Eye (tissue), 1 donor: ENCODE results near the gene CSTA.

Experiments
- DNase-seq: peaks from one replicate; pipeline ENCODE4 v3.0.0-alpha.2; 2015

Gene CSTA

DNA sequence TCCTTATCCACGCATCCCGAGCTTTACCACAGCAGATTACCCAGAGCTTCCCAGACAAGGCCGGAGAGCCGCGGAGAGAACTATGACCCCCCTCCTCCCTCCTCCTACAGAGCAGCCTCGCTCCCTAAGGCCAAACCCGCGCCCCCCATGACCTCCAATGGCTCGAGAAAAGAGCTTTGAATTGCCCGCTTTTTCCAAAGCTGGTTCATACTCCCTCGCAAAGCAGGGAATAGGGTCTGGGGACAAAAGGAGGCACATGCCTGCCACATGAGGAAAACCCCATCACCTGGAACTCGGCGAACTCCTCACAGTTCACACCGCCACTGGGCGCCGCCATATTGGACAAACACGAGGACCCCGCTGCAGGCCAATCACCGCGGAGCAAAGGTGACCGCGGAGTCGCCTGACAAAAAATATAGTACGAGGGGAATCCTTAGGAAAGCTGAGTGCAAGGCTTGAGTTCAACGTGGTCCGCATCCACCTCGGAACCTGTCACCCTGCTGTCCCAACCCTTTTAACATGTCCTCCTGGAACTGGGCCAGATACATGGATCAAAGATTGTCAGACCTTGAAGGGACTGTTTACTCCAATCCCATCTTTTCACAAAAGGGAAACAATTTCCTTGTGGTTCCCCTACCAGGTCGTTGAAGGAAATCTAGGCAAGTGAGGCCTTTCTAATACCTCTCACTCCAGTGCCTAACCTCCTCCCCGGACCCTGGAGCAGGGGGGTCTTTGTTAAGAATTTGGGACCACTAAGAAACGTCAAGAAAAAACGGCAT lies 58.0 kb downstream of the CSTA start, which contains the start of gene MIX23:
Gene MIX23, minus strand, starts transcription at position 344 of the 779 bp plus-strand sequence. Its CDS starts 7 bp downstream, at position 337.
- peak; percentile 96 for DNase-seq

DNA sequence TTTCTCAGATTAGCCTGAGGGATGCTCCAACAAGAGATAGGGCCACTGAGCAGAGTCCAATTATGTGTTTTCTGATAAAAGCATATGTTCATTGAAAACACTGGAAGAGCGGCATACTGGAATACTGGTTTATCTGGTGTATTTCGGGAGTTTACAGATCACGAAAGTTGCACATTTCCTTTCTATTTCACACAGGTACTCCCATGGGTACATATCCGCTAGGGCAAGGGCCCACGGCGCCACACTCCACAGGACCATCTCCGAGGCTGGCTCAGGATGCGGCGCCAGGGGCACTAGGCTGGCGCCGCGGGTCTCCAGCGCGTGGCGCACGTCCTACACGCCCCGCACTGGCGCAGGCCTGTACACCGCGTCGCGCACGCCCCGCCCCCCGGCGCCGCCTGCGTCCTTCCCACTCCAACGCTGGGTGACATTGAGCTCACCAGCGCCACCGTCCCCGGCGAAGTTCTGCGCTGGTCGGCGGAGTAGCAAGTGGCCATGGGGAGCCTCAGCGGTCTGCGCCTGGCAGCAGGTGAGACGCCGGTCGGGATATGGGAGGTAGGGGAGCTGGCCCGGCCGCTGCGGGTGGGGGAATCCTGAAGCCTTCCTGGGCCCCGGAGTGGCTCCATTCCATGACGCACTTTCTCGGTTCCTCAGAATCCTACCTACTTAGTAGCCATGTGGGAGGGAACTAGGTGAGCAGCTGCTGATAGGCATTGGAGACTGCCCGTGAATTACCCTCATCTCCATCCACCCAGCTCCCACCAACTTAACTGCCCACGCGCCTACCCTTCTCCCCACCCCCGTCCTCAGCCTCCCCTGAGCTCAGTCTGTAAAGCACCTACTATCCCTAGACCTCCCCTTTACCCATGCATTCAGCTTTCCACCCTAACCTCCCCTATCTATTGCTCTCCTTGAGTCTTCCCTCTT lies 59.0 kb downstream of the CSTA start, which contains the start of gene FAM162A:
Gene FAM162A, plus strand, starts transcription at position 412 of the 927 bp plus-strand sequence. Its CDS starts 84 bp downstream, at position 496.
- DNase-seq, result peak; percentile 97

DNA sequence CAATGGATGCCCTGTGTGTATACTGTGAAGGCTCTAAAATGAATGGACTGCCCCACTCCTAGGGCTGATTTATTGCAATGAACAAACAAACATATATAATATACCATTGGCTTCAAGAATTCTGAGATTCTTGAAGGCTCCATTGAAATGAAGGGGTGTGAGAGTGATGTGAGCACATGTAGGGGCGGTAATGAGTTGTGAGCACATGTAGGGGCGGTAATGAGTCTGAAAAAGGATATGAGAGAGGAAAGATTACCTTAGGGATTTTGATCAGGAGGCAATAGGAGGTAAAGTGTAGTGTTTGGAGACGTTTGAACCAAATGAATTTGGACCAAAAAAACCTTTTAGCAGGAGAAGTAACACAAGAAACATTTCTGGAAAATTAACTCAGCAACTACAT lies 62.7 kb downstream of the CSTA start:
- DNase-seq, result no peak

DNA sequence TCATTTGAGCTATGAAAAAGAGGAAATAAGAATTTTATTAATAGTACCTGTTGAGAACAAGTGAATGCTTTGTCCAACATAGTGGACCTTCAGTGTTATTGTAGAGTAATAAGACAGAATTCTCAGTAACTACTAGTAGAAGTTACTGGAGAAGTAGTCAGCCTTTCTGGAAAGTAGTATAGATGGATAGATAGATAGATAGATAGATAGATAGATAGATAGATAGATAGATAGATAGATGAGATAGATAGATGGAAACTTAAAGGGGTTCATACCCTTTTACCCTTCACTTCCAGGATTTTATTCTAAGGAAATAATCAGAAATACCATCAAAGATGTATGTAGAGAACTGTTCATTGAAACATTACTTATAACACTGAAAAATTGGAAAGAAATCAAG lies 64.1 kb downstream of the CSTA start:
- DNase-seq, result no peak

DNA sequence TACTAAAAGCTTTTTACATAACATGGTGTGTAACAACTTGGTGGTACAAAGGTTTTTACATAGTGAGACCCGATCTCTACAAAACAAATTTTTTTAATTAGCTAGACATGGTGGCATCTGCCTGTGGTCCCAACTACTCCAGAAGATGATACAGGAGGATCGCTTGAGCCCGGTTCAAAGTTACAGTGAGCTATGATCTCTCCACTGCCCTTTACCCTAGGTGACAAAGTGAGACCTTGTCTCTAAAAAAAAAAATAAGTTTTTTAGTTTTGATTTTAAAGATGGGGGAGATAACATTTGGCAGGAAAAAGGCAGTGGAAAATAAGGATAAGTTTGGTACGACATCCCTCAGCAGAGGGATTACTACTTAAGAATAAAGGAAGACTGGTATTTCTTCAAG lies 64.8 kb downstream of the CSTA start:
- DNase-seq, result no peak

DNA sequence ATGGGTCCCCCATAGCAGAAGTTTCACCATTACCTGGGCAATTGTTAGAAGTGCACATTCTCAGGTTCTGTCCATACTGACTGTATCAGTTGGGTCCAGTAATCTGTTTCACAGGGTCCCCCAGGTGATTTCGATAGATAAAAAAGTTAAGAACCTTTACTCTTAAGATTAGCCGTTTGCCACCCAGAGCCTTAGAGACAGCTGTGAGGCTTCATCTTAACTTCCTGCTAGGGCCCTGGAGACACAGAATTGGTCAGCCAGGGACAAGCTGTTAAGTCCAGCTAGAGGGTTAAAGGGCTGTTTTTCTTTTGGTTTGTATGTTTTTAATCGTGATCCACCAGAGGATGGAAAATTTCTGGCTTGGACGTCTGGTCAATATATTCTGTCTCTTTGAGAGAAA lies 65.6 kb downstream of the CSTA start:
- DNase-seq, result no peak
